Measurements from ENCODE around the gene GAPVD1. TPM values are rescaled to one million over a fixed set of nuclear protein-coding genes. Genes with fewer than 3 reads are reported as not detected.
A peak's percentile ranks its signal among the peaks of the same experiment; 100 is the strongest.
"Not testable (repeated sequence)": the region's sequence is repeated elsewhere in the genome, so short reads cannot be mapped to it uniquely, and the experiment has no call there.

Gene GAPVD1
- total RNA-seq, 2 experiments from 2014 or later = 47.7 to 49.6 TPM

GRCh38 chr9:125258832-125259534 lies 2.6 kb upstream of the GAPVD1 start:
- ChIA-PET CTCF (no interaction called here), POLR2A (interaction anchor here (0.7 to 5.5 kb wide), 2 partner anchors 16 to 56 kb away, joined by 3 to 112 read pairs; partner anchors contain the start of gene HSPA5)
- peaks cover 2% of the 10 kb centered on the region for H3K27me3 Mint-ChIP-seq
- no peak overlapping the region for H3K27ac Mint-ChIP-seq
- H3K36me3 Mint-ChIP-seq (ENCODE audit: low read depth) = peaks cover 8% of the 10 kb centered on the region
- DNase-seq = no peak
- H3K4me3 Mint-ChIP-seq = no peak overlapping the region
- no peaks in the 10 kb centered on the region for H3K9me3 Mint-ChIP-seq
- H3K4me1 Mint-ChIP-seq = peaks cover 28% of the 10 kb centered on the region

GRCh38 chr9:125260561-125260960 lies 1.1 kb upstream of the GAPVD1 start:
- H3K4me1 Mint-ChIP-seq = peaks cover 41% of the 10 kb centered on the region
- peak overlapping the region; percentile 86 for H3K27ac Mint-ChIP-seq
- H3K4me3 Mint-ChIP-seq = peak overlapping the region; percentile 91
- DNase-seq = no peak
- no peaks in the 10 kb centered on the region for H3K9me3 Mint-ChIP-seq
- CTCF ChIA-PET = interaction anchor here (1.1 to 3.0 kb wide), 6 partner anchors 9 to 117 kb away, joined by 3 to 26 read pairs (median 6); partner anchors contain the start of gene HSPA5
- peaks cover 2% of the 10 kb centered on the region for H3K27me3 Mint-ChIP-seq
- POLR2A ChIA-PET = interaction anchor here (1.1 to 5.5 kb wide), 3 partner anchors 18 to 398 kb away, joined by 3 to 112 read pairs (median 3); partner anchors contain the start of genes ARPC5L, HSPA5 and RPL35
- H3K36me3 Mint-ChIP-seq (ENCODE audit: low read depth) = peaks cover 17% of the 10 kb centered on the region

GRCh38 chr9:125262294-125262991 lies 817 bp downstream of the GAPVD1 start:
- Mint-ChIP-seq H3K9me3 (no peaks in the 10 kb centered on the region), H3K27ac (peak overlapping the region; percentile 73), H3K4me3 (peak overlapping the region; percentile 91), H3K36me3 (ENCODE audit: low read depth) (peaks cover 29% of the 10 kb centered on the region), H3K4me1 (peaks cover 44% of the 10 kb centered on the region), H3K27me3 (peaks cover 2% of the 10 kb centered on the region)
- ChIA-PET CTCF (interaction anchor here (1.1 to 3.0 kb wide), 6 partner anchors 8 to 115 kb away, joined by 3 to 26 read pairs (median 4); partner anchors contain the start of genes HSPA5 and RABEPK), POLR2A (interaction anchor here (1.2 to 5.5 kb wide), 4 partner anchors 20 to 321 kb away, joined by 3 to 112 read pairs (median 10); partner anchors contain the start of gene HSPA5)
- no peak for DNase-seq

GRCh38 chr9:125264068-125264467 lies 2.4 kb downstream of the GAPVD1 start:
- CTCF ChIA-PET = interaction anchor here (0.6 to 2.0 kb wide), 4 partner anchors 9 to 98 kb away, joined by 3 to 5 read pairs (median 4); partner anchors contain the start of gene HSPA5
- peaks cover 49% of the 10 kb centered on the region for H3K4me1 Mint-ChIP-seq
- POLR2A ChIA-PET = interaction anchor here (5.5 kb wide), 1 partner anchor 21 kb away, joined by 112 read pairs; the partner anchor contains the start of gene HSPA5

GRCh38 chr9:125268394-125269013 lies 6.9 kb downstream of the GAPVD1 start:
- no peak overlapping the region for H3K27ac Mint-ChIP-seq
- CTCF ChIA-PET = interaction anchor here (0.6 kb wide), 1 partner anchor 65 kb away, joined by 3 read pairs; no protein-coding TSS in a partner anchor
- H3K27me3 Mint-ChIP-seq = no peaks in the 10 kb centered on the region
- H3K4me1 Mint-ChIP-seq = peaks cover 26% of the 10 kb centered on the region
- H3K4me3 Mint-ChIP-seq = no peak overlapping the region
- DNase-seq = no peak
- H3K36me3 Mint-ChIP-seq (ENCODE audit: low read depth) = peaks cover 47% of the 10 kb centered on the region
- POLR2A ChIA-PET = interaction anchor here (3.9 kb wide), 1 partner anchor 27 kb away, joined by 12 read pairs; the partner anchor contains the start of gene HSPA5
- H3K9me3 Mint-ChIP-seq = no peaks in the 10 kb centered on the region

More at GRCh38 chr9:125264068-125264467, 2.4 kb downstream of the GAPVD1 start:
- Mint-ChIP-seq H3K4me3 (peak overlapping the region; percentile 39), H3K36me3 (ENCODE audit: low read depth) (peaks cover 38% of the 10 kb centered on the region), H3K27ac (peak overlapping the region; percentile 72)
- not testable (repeated sequence) for H3K27me3 Mint-ChIP-seq, H3K9me3 Mint-ChIP-seq
- DNase-seq = peak; percentile 45

- Mint-ChIP-seq H3K4me1 (peaks cover 21% of the 10 kb centered on the region), H3K36me3 (ENCODE audit: low read depth) (peaks cover 42% of the 10 kb centered on the region), H3K4me3 (no peak overlapping the region), H3K27me3 (no peaks in the 10 kb centered on the region), H3K9me3 (no peaks in the 10 kb centered on the region), H3K27ac (no peak overlapping the region)
- CTCF ChIA-PET = interaction anchor here (0.6 to 0.7 kb wide), 2 partner anchors 64 to 262 kb away, joined by 3 read pairs; no protein-coding TSS in a partner anchor
- DNase-seq = no peak
- POLR2A ChIA-PET = interaction anchor here (3.9 kb wide), 1 partner anchor 27 kb away, joined by 12 read pairs; the partner anchor contains the start of gene HSPA5
Measured at GRCh38 chr9:125269014-125269397, 7.4 kb downstream of the GAPVD1 start.

- Mint-ChIP-seq H3K36me3 (ENCODE audit: low read depth) (peaks cover 31% of the 10 kb centered on the region), H3K4me3 (no peak overlapping the region), H3K27me3 (no peaks in the 10 kb centered on the region), H3K4me1 (peaks cover 7% of the 10 kb centered on the region), H3K27ac (no peak overlapping the region), H3K9me3 (no peaks in the 10 kb centered on the region)
- DNase-seq = no peak
- ChIA-PET POLR2A (no interaction called here), CTCF (interaction anchor here (1.7 kb wide), 1 partner anchor 9 kb away, joined by 4 read pairs; the partner anchor contains the start of gene GAPVD1)
Measured at GRCh38 chr9:125271081-125271480, 9.5 kb downstream of the GAPVD1 start.

GRCh38 chr9:125272697-125273096 lies 11.1 kb downstream of the GAPVD1 start:
- DNase-seq = no peak
- H3K9me3 Mint-ChIP-seq = no peaks in the 10 kb centered on the region
- no peaks in the 10 kb centered on the region for H3K27me3 Mint-ChIP-seq
- H3K36me3 Mint-ChIP-seq (ENCODE audit: low read depth) = peaks cover 27% of the 10 kb centered on the region
- peaks cover 5% of the 10 kb centered on the region for H3K4me1 Mint-ChIP-seq
- no peak overlapping the region for H3K4me3 Mint-ChIP-seq
- H3K27ac Mint-ChIP-seq = no peak overlapping the region
- CTCF ChIA-PET = no interaction called here
- POLR2A ChIA-PET = interaction anchor here (1.6 kb wide), 1 partner anchor 34 kb away, joined by 6 read pairs; no protein-coding TSS in a partner anchor

- Mint-ChIP-seq H3K4me1 (no peaks in the 10 kb centered on the region), H3K36me3 (ENCODE audit: low read depth) (peaks cover 11% of the 10 kb centered on the region), H3K27ac (no peak overlapping the region), H3K9me3 (no peaks in the 10 kb centered on the region), H3K4me3 (no peak overlapping the region), H3K27me3 (no peaks in the 10 kb centered on the region)
- no peak for DNase-seq
- ChIA-PET CTCF (no interaction called here), POLR2A (interaction anchor here (1.1 kb wide), 1 partner anchor 36 kb away, joined by 3 read pairs; the partner anchor contains the start of gene HSPA5)
Measured at GRCh38 chr9:125276771-125277170, 15.1 kb downstream of the GAPVD1 start.

- H3K27me3 Mint-ChIP-seq = no peaks in the 10 kb centered on the region
- peaks cover 12% of the 10 kb centered on the region for H3K36me3 Mint-ChIP-seq (ENCODE audit: low read depth)
- H3K4me1 Mint-ChIP-seq = no peaks in the 10 kb centered on the region
- no peak for DNase-seq
- H3K4me3 Mint-ChIP-seq = no peak overlapping the region
- ChIA-PET CTCF (no interaction called here), POLR2A (no interaction called here)
- no peaks in the 10 kb centered on the region for H3K9me3 Mint-ChIP-seq
- H3K27ac Mint-ChIP-seq = no peak overlapping the region
Measured at GRCh38 chr9:125277411-125277810, 15.8 kb downstream of the GAPVD1 start.

GRCh38 chr9:125280945-125281344 lies 19.3 kb downstream of the GAPVD1 start:
- H3K36me3 Mint-ChIP-seq (ENCODE audit: low read depth) = peaks cover 13% of the 10 kb centered on the region
- H3K4me1 Mint-ChIP-seq = no peaks in the 10 kb centered on the region
- POLR2A ChIA-PET = no interaction called here
- H3K9me3 Mint-ChIP-seq = no peaks in the 10 kb centered on the region
- no peak for DNase-seq
- no peaks in the 10 kb centered on the region for H3K27me3 Mint-ChIP-seq
- no peak overlapping the region for H3K4me3 Mint-ChIP-seq
- CTCF ChIA-PET = no interaction called here
- H3K27ac Mint-ChIP-seq = no peak overlapping the region

GRCh38 chr9:125284855-125285254 lies 23.2 kb downstream of the GAPVD1 start:
- H3K36me3 Mint-ChIP-seq (ENCODE audit: low read depth) = peaks cover 8% of the 10 kb centered on the region

More at GRCh38 chr9:125284855-125285254, 23.2 kb downstream of the GAPVD1 start:
- no peaks in the 10 kb centered on the region for H3K4me1 Mint-ChIP-seq
- DNase-seq = no peak
- ChIA-PET POLR2A (no interaction called here), CTCF (no interaction called here)
- H3K9me3 Mint-ChIP-seq = no peaks in the 10 kb centered on the region
- H3K27me3 Mint-ChIP-seq = no peaks in the 10 kb centered on the region
- H3K27ac Mint-ChIP-seq = no peak overlapping the region
- H3K4me3 Mint-ChIP-seq = no peak overlapping the region

Measured in activated CD4-positive, alpha-beta memory T cell treated with anti-CD3 and anti-CD28 coated beads, Interleukin-2, amount 10 ng/mL, durations not matched to agents 7 days and 5 days (primary cell).